IMR-90 (cell line): Measurements from ENCODE around the gene NDUFB4. TPM values are rescaled to one million over a fixed set of nuclear protein-coding genes. Genes with fewer than 3 reads are reported as not detected.

Experiments used
- ATAC-seq: fragments of 200-7000 bp; cut with Tn5 transposase; 2 replicates; pipeline ENCODE4 v1.9.1; 2020; ENCODE audit warnings: low read depth, mild to moderate bottlenecking, moderate library complexity
- BruUV-seq: library from RNA; stranded (reverse); fragments of 400-500 nt; replicated peaks from 2 replicates; lab custom pipeline; 2021; lab: Mats Ljungman, UMichigan
- CTCF ChIA-PET: fragments of 300-600 bp; formaldehyde crosslinking; extraction: SDS; loops from one replicate; lab custom pipeline; 2021; ENCODE audit warnings: antibody characterized with exemption; lab: Yijun Ruan, JAX
- POLR2A ChIA-PET: fragments of 300-600 bp; sonication (Branson Sonifier 250); formaldehyde crosslinking; loops from one replicate; lab custom pipeline; 2022; ENCODE audit warnings: antibody characterized with exemption; ENCODE audit not compliant: unreplicated experiment; lab: Charles Lee
- DNase-seq: peaks from one replicate; pipeline ENCODE4 v3.0.0; 2013
- H2AFZ ChIP-seq: replicated peaks from 2 replicates; pipeline ENCODE3; 2013; ENCODE audit warnings: low read length, mild to moderate bottlenecking; ENCODE audit not compliant: poor library complexity
- H2AK5ac ChIP-seq: 2 replicates; pipeline ENCODE4 v1.6.1; 2013; ENCODE audit warnings: low read depth, low read length, inconsistent platforms
- H2AK9ac ChIP-seq: replicated peaks from 2 replicates; pipeline ENCODE3; 2013; ENCODE audit warnings: mild to moderate bottlenecking, low read depth, low read length, moderate library complexity; ENCODE audit not compliant: poor library complexity
- H2BK120ac ChIP-seq: 2 replicates; pipeline ENCODE4 v1.6.1; 2013; ENCODE audit warnings: low read depth, low read length, inconsistent platforms
- H2BK15ac ChIP-seq: 3 replicates; pipeline ENCODE4 v1.6.1; 2013; ENCODE audit warnings: low read depth, low read length, inconsistent platforms
- H2BK20ac ChIP-seq: 2 replicates; pipeline ENCODE4 v1.6.1; 2013; ENCODE audit warnings: low read depth, mild to moderate bottlenecking, inconsistent platforms, low read length, moderate library complexity
- H2BK5ac ChIP-seq: 2 replicates; pipeline ENCODE4 v1.6.1; 2013; ENCODE audit warnings: mild to moderate bottlenecking, low read depth, low read length, inconsistent platforms; ENCODE audit not compliant: poor library complexity, severe bottlenecking
- H3K14ac ChIP-seq: replicated peaks from 2 replicates; pipeline ENCODE4 v1.6.1; 2013; ENCODE audit warnings: low read depth, low read length, inconsistent platforms
- H3K18ac ChIP-seq: 2 replicates; pipeline ENCODE4 v1.6.1; 2013; ENCODE audit warnings: low read depth, low read length, control low read depth
- H3K23ac ChIP-seq: 2 replicates; pipeline ENCODE4 v1.6.1; 2013; ENCODE audit warnings: low read depth, low read length, inconsistent platforms
- H3K27ac ChIP-seq: 2 replicates; pipeline ENCODE4 v1.5.1; 2013; ENCODE audit warnings: mild to moderate bottlenecking, control low read depth, low read length; ENCODE audit not compliant: insufficient read depth
- H3K27me3 ChIP-seq: 2 replicates; pipeline ENCODE4 v1.6.1; 2013; ENCODE audit warnings: low read length; ENCODE audit not compliant: control insufficient read depth, insufficient read depth
- H3K36me3 ChIP-seq: 2 replicates; pipeline ENCODE4 v1.6.1; 2013; ENCODE audit warnings: low read length, mixed read lengths; ENCODE audit not compliant: control insufficient read depth, insufficient read depth
- H3K4ac ChIP-seq: 2 replicates; pipeline ENCODE4 v1.6.1; 2013; ENCODE audit warnings: low read depth, low read length, inconsistent platforms
- H3K4me1 ChIP-seq: 2 replicates; pipeline ENCODE4 v1.6.1; 2013; ENCODE audit warnings: low read length, mixed read lengths; ENCODE audit not compliant: control insufficient read depth, insufficient read depth
- H3K4me2 ChIP-seq: 2 replicates; pipeline ENCODE4 v1.6.1; 2013; ENCODE audit warnings: low read depth, mild to moderate bottlenecking, control low read depth, low read length, moderate library complexity
- H3K4me3 ChIP-seq: 2 replicates; pipeline ENCODE4 v1.5.1; 2013; ENCODE audit warnings: low read depth, mild to moderate bottlenecking, control low read depth, low read length, moderate library complexity; ENCODE audit not compliant: insufficient read depth
- H3K56ac ChIP-seq: 2 replicates; pipeline ENCODE4 v1.6.1; 2013; ENCODE audit warnings: low read length, inconsistent platforms; ENCODE audit not compliant: insufficient read depth; ENCODE audit errors: extremely low read depth
- H3K79me1 ChIP-seq, 2 experiments: 2 replicates each; pipeline ENCODE4 v1.6.1; 2013; ENCODE audit warnings: low read length in 2 of 2, inconsistent platforms in 1 of 2, low read depth in 1 of 2
- H3K9ac ChIP-seq: 2 replicates; pipeline ENCODE4 v1.6.1; 2013; ENCODE audit warnings: low read depth, low read length, control low read depth
- H3K9me1 ChIP-seq: 2 replicates; pipeline ENCODE4 v1.6.1; 2013; ENCODE audit warnings: low read length, inconsistent platforms; ENCODE audit not compliant: insufficient read depth
- H3K9me3 ChIP-seq: 2 replicates; pipeline ENCODE4 v1.6.1; 2013; ENCODE audit warnings: low read length; ENCODE audit not compliant: control insufficient read depth, insufficient read depth
- H4K20me1 ChIP-seq: 2 replicates; pipeline ENCODE4 v1.6.1; 2013; ENCODE audit warnings: low read length, inconsistent platforms; ENCODE audit not compliant: insufficient read depth
- H4K5ac ChIP-seq: 2 replicates; pipeline ENCODE4 v1.6.1; 2013; ENCODE audit warnings: mild to moderate bottlenecking, low read depth, low read length, control low read depth
- H4K8ac ChIP-seq, 2 experiments: 2 replicates each; pipeline ENCODE4 v1.6.1; 2013; ENCODE audit warnings: low read depth in 2 of 2, low read length in 2 of 2, control low read depth in 1 of 2, inconsistent platforms in 1 of 2
- H4K91ac ChIP-seq: 2 replicates; pipeline ENCODE4 v1.6.1; 2013; ENCODE audit warnings: low read depth, low read length, inconsistent platforms; ENCODE audit not compliant: insufficient read depth
- BHLHE40 ChIP-seq: fragments of 150-350 bp; IDR thresholded peaks from 2 replicates; pipeline ENCODE4 v1.6.1; 2016; ENCODE audit warnings: mild to moderate bottlenecking, low read depth, low read length
- CEBPB ChIP-seq: IDR thresholded peaks from 2 replicates; pipeline ENCODE4 v1.6.1; 2012; ENCODE audit warnings: low read depth, low read length, improper control_type of control experiment
- CHD1 ChIP-seq: IDR thresholded peaks from 2 replicates; pipeline ENCODE4 v1.6.1; 2012; ENCODE audit warnings: low read depth, low read length, improper control_type of control experiment
- ELK1 ChIP-seq: fragments of 150-350 bp; IDR thresholded peaks from 2 replicates; pipeline ENCODE4 v1.6.1; 2016; ENCODE audit warnings: low read depth, mild to moderate bottlenecking, low read length, moderate library complexity, borderline replicate concordance
- MAFK ChIP-seq: IDR thresholded peaks from 2 replicates; pipeline ENCODE4 v1.6.1; 2012; ENCODE audit warnings: low read depth, low read length, improper control_type of control experiment
- MAZ ChIP-seq: IDR thresholded peaks from 2 replicates; pipeline ENCODE4 v1.6.1; 2012; ENCODE audit warnings: low read depth, mild to moderate bottlenecking, low read length, improper control_type of control experiment, moderate library complexity, borderline replicate concordance
- MXI1 ChIP-seq: IDR thresholded peaks from 2 replicates; pipeline ENCODE4 v1.6.1; 2012; ENCODE audit warnings: low read depth, mild to moderate bottlenecking, low read length, moderate library complexity, borderline replicate concordance
- NFE2L2 ChIP-seq: fragments of 150-350 bp; IDR thresholded peaks from 2 replicates; pipeline ENCODE4 v1.6.1; 2016; ENCODE audit warnings: low read depth, mild to moderate bottlenecking, low read length
- POLR2A ChIP-seq: IDR thresholded peaks from 2 replicates; pipeline ENCODE4 v1.6.1; 2012; ENCODE audit warnings: mild to moderate bottlenecking, low read depth, low read length
- RAD21 ChIP-seq: IDR thresholded peaks from 2 replicates; pipeline ENCODE4 v1.6.1; 2012; ENCODE audit warnings: low read length, improper control_type of control experiment
- RCOR1 ChIP-seq: IDR thresholded peaks from 2 replicates; pipeline ENCODE4 v1.6.1; 2012; ENCODE audit warnings: mild to moderate bottlenecking, low read length, improper control_type of control experiment; ENCODE audit not compliant: insufficient replicate concordance
- RFX5 ChIP-seq: IDR thresholded peaks from 2 replicates; pipeline ENCODE4 v1.8.0; 2012; ENCODE audit warnings: low read depth, mild to moderate bottlenecking, low read length, moderate library complexity
- SMC3 ChIP-seq: fragments of 150-350 bp; IDR thresholded peaks from 2 replicates; pipeline ENCODE4 v1.6.1; 2016; ENCODE audit warnings: low read depth, mild to moderate bottlenecking, antibody characterized with exemption, low read length, moderate library complexity
- WGBS, 2 experiments: methylation state at CpG; one replicate each; pipeline versions ENCODE4 v1.1.5 to v1.1.7; 2013; ENCODE audit warnings: missing lambda C conversion rate in 2 of 2; ENCODE audit not compliant: insufficient read length in 1 of 2; ENCODE audit errors: extremely low coverage in 2 of 2; 5-methylcytosine and 5-hydroxymethylcytosine counted together
- dilution Hi-C: fragments of 300-500 bp; cut with HindIII; formaldehyde crosslinking; loops from one replicate; pipeline ENCODE4 v1.14.3; 2018; ENCODE audit warnings: low sequenced_read_pairs; ENCODE audit not compliant: unreplicated experiment
- in situ Hi-C: fragments of 300-500 bp; cut with MboI; formaldehyde crosslinking; loops from 3 replicates; pipeline ENCODE4 v1.14.3; 2019; ENCODE audit warnings: low sequenced_read_pairs, inconsistent platforms, mixed read lengths
- intact Hi-C: fragments of 100-400 bp; cut with micrococcal nuclease; formaldehyde crosslinking; loops from 2 replicates; pipeline ENCODE4 v1.10.0; 2022
- polyA plus RNA-seq, 3 experiments: library from polyadenylated mRNA; depleted of rRNA; stranded (reverse); fragments of >200 nt; gene quantifications; 2 replicates each; pipeline ENCODE4 v1.2.3, GENCODE V29; 2012; ENCODE audit warnings: low replicate concordance in 1 of 3
- total RNA-seq: library from RNA; depleted of rRNA; stranded (reverse); fragments of >200 nt; gene quantifications from 2 replicates; pipeline ENCODE4 v1.2.3, GENCODE V29; 2012
- TF ChIP-seq, protein P1 (sequence below): conservative IDR thresholded peaks from 2 replicates; pipeline ENCODE4 v1.5.1; 2012; ENCODE audit warnings: mild to moderate bottlenecking, low read depth, low read length, improper control_type of control experiment

The NDUFB4 gene
- total and polyA plus RNA-seq, 2 of the 4 experiments (the other 2 are of a cell fraction), result 53.9 to 278 TPM

- Histone ChIP-seq H2BK20ac (no peak overlapping the region), H3K9me3 (no peaks in the 10 kb centered on the region), H3K9ac (no peak overlapping the region), H3K4ac (no peak overlapping the region), H2AK9ac (no peak overlapping the region), H3K36me3 (no peaks in the 10 kb centered on the region), H2BK15ac (no peak overlapping the region), H3K27ac (no peak overlapping the region), H2AFZ (no peak overlapping the region), H4K20me1 (no peaks in the 10 kb centered on the region), H2BK5ac (no peak overlapping the region), H4K5ac (no peak overlapping the region), H3K79me1 (no peaks in the 10 kb centered on the region), H3K27me3 (peaks cover 2% of the 10 kb centered on the region), H3K4me2 (no peak overlapping the region), H4K91ac (no peak overlapping the region), H3K14ac (no peak overlapping the region), H3K4me3 (no peak overlapping the region), H2BK120ac (no peak overlapping the region), H3K4me1 (no peaks in the 10 kb centered on the region), H3K18ac (no peak overlapping the region), H3K9me1 (0 out of 2 replicates have a peak, but pooled peaks cover 2% of the 10 kb centered on the region), H3K56ac (no peak overlapping the region), H2AK5ac (no peak overlapping the region), H4K8ac (no peak overlapping the region), H3K23ac (no peak overlapping the region)
- ChIA-PET POLR2A (no interaction called here), CTCF (no interaction called here)
- BruUV-seq, result no TSS peak
- in situ Hi-C loops, result loop anchor here (10.0 to 25.0 kb wide), 2 partner anchors 126 to 937 kb away; no protein-coding TSS in a partner anchor
- no peak for ATAC-seq
- dilution Hi-C loops, result no loop called here
- DNase-seq, result no peak
- no CpG with 5 or more reads among the region's 1 CpG for WGBS, 2 experiments
- intact Hi-C loops, result loop anchor here (5.0 kb wide), 1 partner anchor 43 kb away; no protein-coding TSS in a partner anchor
- TF ChIP-seq, protein P1, sequence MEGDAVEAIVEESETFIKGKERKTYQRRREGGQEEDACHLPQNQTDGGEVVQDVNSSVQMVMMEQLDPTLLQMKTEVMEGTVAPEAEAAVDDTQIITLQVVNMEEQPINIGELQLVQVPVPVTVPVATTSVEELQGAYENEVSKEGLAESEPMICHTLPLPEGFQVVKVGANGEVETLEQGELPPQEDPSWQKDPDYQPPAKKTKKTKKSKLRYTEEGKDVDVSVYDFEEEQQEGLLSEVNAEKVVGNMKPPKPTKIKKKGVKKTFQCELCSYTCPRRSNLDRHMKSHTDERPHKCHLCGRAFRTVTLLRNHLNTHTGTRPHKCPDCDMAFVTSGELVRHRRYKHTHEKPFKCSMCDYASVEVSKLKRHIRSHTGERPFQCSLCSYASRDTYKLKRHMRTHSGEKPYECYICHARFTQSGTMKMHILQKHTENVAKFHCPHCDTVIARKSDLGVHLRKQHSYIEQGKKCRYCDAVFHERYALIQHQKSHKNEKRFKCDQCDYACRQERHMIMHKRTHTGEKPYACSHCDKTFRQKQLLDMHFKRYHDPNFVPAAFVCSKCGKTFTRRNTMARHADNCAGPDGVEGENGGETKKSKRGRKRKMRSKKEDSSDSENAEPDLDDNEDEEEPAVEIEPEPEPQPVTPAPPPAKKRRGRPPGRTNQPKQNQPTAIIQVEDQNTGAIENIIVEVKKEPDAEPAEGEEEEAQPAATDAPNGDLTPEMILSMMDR, result no peak
- no peak for TF ChIP-seq ELK1
- TF ChIP-seq MAZ, result no peak
- TF ChIP-seq RAD21, result no peak
- TF ChIP-seq MAFK, result no peak
- TF ChIP-seq POLR2A, result no peak
- no peak for TF ChIP-seq SMC3
- no peak for TF ChIP-seq CEBPB
- TF ChIP-seq RFX5, result no peak
- no peak for TF ChIP-seq MXI1
- TF ChIP-seq BHLHE40, result no peak
- TF ChIP-seq RCOR1, result no peak
- no peak for TF ChIP-seq NFE2L2
- TF ChIP-seq CHD1, result no peak
Observed at GRCh38 chr3:120550546-120550945, 45.6 kb upstream of the NDUFB4 start.
